GM18511 (cell line): Measurements from ENCODE around the gene CCDC120.
A peak's percentile ranks its signal among the peaks of the same experiment; 100 is the strongest.

ENCODE experiments used
- ATAC-seq: cut with Tn5 transposase; IDR thresholded peaks from one replicate; pipeline ENCODE4 v1.9.1; 2021; ENCODE audit warnings: mild to moderate bottlenecking, moderate library complexity; ENCODE audit not compliant: unreplicated experiment

The CCDC120 gene

GRCh38 chrX:49058794-49059193 lies at the start of gene CCDC120:
TSS of gene CCDC120 (plus strand) at chrX:49058999. CDS start at chrX:49062042, 3,043 bp downstream.
- ATAC-seq = no peak

- no peak for ATAC-seq
Observed at GRCh38 chrX:49019050-49019449, 39.7 kb upstream of the CCDC120 start.

GRCh38 chrX:49019599-49020249 lies 39.1 kb upstream of the CCDC120 start:
- no peak for ATAC-seq

- no peak for ATAC-seq
Observed at GRCh38 chrX:49029876-49030275, 28.9 kb upstream of the CCDC120 start.

GRCh38 chrX:49030283-49030682 lies 28.5 kb upstream of the CCDC120 start:
- ATAC-seq = no peak

GRCh38 chrX:49037883-49038475 lies 20.8 kb upstream of the CCDC120 start:
- no peak for ATAC-seq

- ATAC-seq = no peak
Observed at GRCh38 chrX:49039598-49040375, 19.0 kb upstream of the CCDC120 start.

- ATAC-seq = no peak
Observed at GRCh38 chrX:49040376-49040955, 18.3 kb upstream of the CCDC120 start.

GRCh38 chrX:49041744-49042580 lies 16.8 kb upstream of the CCDC120 start:
- no peak for ATAC-seq

GRCh38 chrX:49042581-49043219 lies 16.1 kb upstream of the CCDC120 start:
- ATAC-seq = peak; percentile 4

GRCh38 chrX:49043220-49043986 lies 15.4 kb upstream of the CCDC120 start, which contains the start of gene TFE3:
TSS of gene TFE3 (minus strand) at chrX:49043357. CDS start at chrX:49043226, 131 bp downstream.
- peak; percentile 92 for ATAC-seq

- ATAC-seq = no peak
Observed at GRCh38 chrX:49043987-49044281, 14.9 kb upstream of the CCDC120 start.

GRCh38 chrX:49053223-49054072 lies 5.4 kb upstream of the CCDC120 start:
- peak; percentile 62 for ATAC-seq

- no peak for ATAC-seq
Observed at GRCh38 chrX:49054073-49054762, 4.6 kb upstream of the CCDC120 start.

- no peak for ATAC-seq
Observed at GRCh38 chrX:49059201-49059600, 402 bp downstream of the CCDC120 start.

GRCh38 chrX:49059681-49060085 lies 884 bp downstream of the CCDC120 start:
- no peak for ATAC-seq

GRCh38 chrX:49060914-49061313 lies 2.1 kb downstream of the CCDC120 start:
- no peak for ATAC-seq

GRCh38 chrX:49061490-49061889 lies 2.7 kb downstream of the CCDC120 start:
- ATAC-seq = no peak
